GM12878 (cell line): ENCODE results near the gene RGSL1. TPM values are rescaled to one million over a fixed set of nuclear protein-coding genes. Genes with fewer than 3 reads are reported as not detected.

Experiments
- ATF3 ChIP-seq: IDR thresholded peaks from 2 replicates; pipeline ENCODE4 v1.6.1; 2011; ENCODE audit warnings: low read depth, mild to moderate bottlenecking, low read length, moderate library complexity, borderline replicate concordance; ENCODE audit errors: extremely low read depth
- BCLAF1 ChIP-seq: fragments of 450-650 bp; IDR thresholded peaks from 2 replicates; pipeline ENCODE4 v1.6.1; 2017; ENCODE audit warnings: antibody characterized with exemption, mild to moderate bottlenecking, moderate library complexity
- BHLHE40 ChIP-seq, 2 experiments: fragments of 450-650 bp in 1 of 2; IDR thresholded peaks; 2 replicates each; pipeline ENCODE4 v1.6.1; 2011 to 2017; ENCODE audit warnings: low read depth in 2 of 2, borderline replicate concordance in 1 of 2, improper control_type of control experiment in 1 of 2, low read length in 1 of 2, mild to moderate bottlenecking in 1 of 2
- CEBPB ChIP-seq, 2 experiments: fragments of 150-350 bp in 1 of 2; IDR thresholded peaks; 2 replicates each; pipeline ENCODE4 v1.6.1; 2012 to 2014; ENCODE audit warnings: low read depth in 2 of 2, low read length in 2 of 2, borderline replicate concordance in 1 of 2, inconsistent platforms in 1 of 2
- CREB1 ChIP-seq: IDR thresholded peaks from 2 replicates; pipeline ENCODE4 v1.6.1; 2012; ENCODE audit warnings: low read depth, mild to moderate bottlenecking, inconsistent platforms
- E2F8 ChIP-seq: fragments of 450-650 bp; IDR thresholded peaks from 2 replicates; pipeline ENCODE4 v1.6.1; 2018; ENCODE audit warnings: mild to moderate bottlenecking, low read depth, moderate library complexity; ENCODE audit not compliant: partially characterized antibody
- EGR1 ChIP-seq, 2 experiments: IDR thresholded peaks; 1 replicate in 1 of 2; 2 replicates in 1 of 2; pipeline ENCODE4 v1.6.1; 2011 to 2012; ENCODE audit warnings: low read depth in 2 of 2, low read length in 2 of 2, borderline replicate concordance in 1 of 2, mild to moderate bottlenecking in 1 of 2, moderate library complexity in 1 of 2
- JUNB ChIP-seq: IDR thresholded peaks from 2 replicates; pipeline ENCODE4 v1.6.1; 2016; ENCODE audit warnings: antibody characterized with exemption, mild to moderate bottlenecking
- KAT2A ChIP-seq: conservative IDR thresholded peaks from 2 replicates; pipeline ENCODE4 v1.6.1; 2011; ENCODE audit warnings: low read depth, low read length; ENCODE audit not compliant: control insufficient read depth
- MAX ChIP-seq: IDR thresholded peaks from 2 replicates; pipeline ENCODE4 v1.6.1; 2012; ENCODE audit warnings: low read depth, low read length, improper control_type of control experiment
- NKRF ChIP-seq: fragments of 450-650 bp; conservative IDR thresholded peaks from 2 replicates; pipeline ENCODE4 v1.6.1; 2017; ENCODE audit warnings: mild to moderate bottlenecking, moderate library complexity
- RUNX3 ChIP-seq: IDR thresholded peaks from 2 replicates; pipeline ENCODE4 v1.6.1; 2012; ENCODE audit warnings: low read length, inconsistent platforms
- SIN3A ChIP-seq: IDR thresholded peaks from 2 replicates; pipeline ENCODE4 v1.6.1; 2012; ENCODE audit warnings: low read depth, low read length, improper control_type of control experiment
- SMAD1 ChIP-seq: fragments of 450-650 bp; IDR thresholded peaks from 2 replicates; pipeline ENCODE4 v1.6.1; 2018; ENCODE audit warnings: mild to moderate bottlenecking, low read depth; ENCODE audit not compliant: partially characterized antibody
- TAF1 ChIP-seq: IDR thresholded peaks from 2 replicates; pipeline ENCODE4 v1.6.1; 2011; ENCODE audit warnings: mild to moderate bottlenecking, low read depth, low read length, borderline replicate concordance
- TCF7 ChIP-seq: IDR thresholded peaks from 2 replicates; pipeline ENCODE4 v1.6.1; 2014; ENCODE audit warnings: antibody characterized with exemption, borderline replicate concordance
- ZBTB33 ChIP-seq: fragments of 450-650 bp; IDR thresholded peaks from 2 replicates; pipeline ENCODE4 v1.6.1; 2017; ENCODE audit warnings: mild to moderate bottlenecking
- ZZZ3 ChIP-seq: IDR thresholded peaks from 2 replicates; pipeline ENCODE4 v1.6.1; 2011; ENCODE audit warnings: low read depth; ENCODE audit not compliant: control insufficient read depth, insufficient read length
- polyA plus RNA-seq, 11 experiments: library from polyadenylated mRNA; depleted of rRNA in 4 of 11; unstranded in 6 of 11; stranded (reverse) in 5 of 11; fragments of >200 nt; fragmentation: Nextera tagmentation in 4 of 11; fragmentation: Illumina TruSeq in 1 of 11; extraction: Ambion mirVana in 4 of 11; extraction: Trizol in 1 of 11; gene quantifications; 1 replicate in 1 of 11; 2 replicates in 10 of 11; pipeline versions ENCODE4 v1.2.1 to v1.2.3, GENCODE V29; 2011 to 2016; ENCODE audit warnings: inconsistent platforms in 2 of 11, missing spikeins in 2 of 11, low read depth in 1 of 11
- total RNA-seq, 4 experiments: library from RNA; depleted of rRNA in 3 of 4; stranded (reverse); fragments of >200 nt in 3 of 4; fragmentation: Illumina TruSeq in 1 of 4; extraction: Trizol in 1 of 4; gene quantifications; 2 replicates each; pipeline versions ENCODE4 v1.2.1 to v1.2.3, GENCODE V29; 2013 to 2021

The RGSL1 gene
- total and polyA plus RNA-seq, 10 of the 15 experiments (the other 5 are each of a cell fraction or from before 2014, with no cell fraction given), result 0.05 to 0.28 (median 0.27) TPM; not detected in 5

GRCh38 chr1:182430263-182431068, 19.5 kb upstream of the RGSL1 start (continued):
- TF ChIP-seq ZZZ3 (no peak), ZBTB33 (no peak), KAT2A (no peak), BCLAF1 (no peak), CREB1 (no peak), SIN3A (no peak), JUNB (peak; percentile 70), SMAD1 (no peak), CEBPB (IDR thresholded peaks at IDR 0.05; ENCODE audit: borderline replicate concordance in 1 of 2, low read depth in 2 of 2, low read length in 2 of 2) (no peak), MAX (no peak), TAF1 (no peak), BHLHE40 (IDR thresholded peaks at IDR 0.05; ENCODE audit: borderline replicate concordance in 1 of 2, low read depth in 2 of 2, low read length in 1 of 2) (0 out of 4 replicates have a peak, but pooled peaks of 1 of the 2 experiments have one; percentile 13), TCF7 (no peak), RUNX3 (peak; percentile 98), EGR1 (IDR thresholded peaks at IDR 0.05; ENCODE audit: borderline replicate concordance in 1 of 2, low read depth in 2 of 2, low read length in 2 of 2) (no peak), NKRF (no peak), ATF3 (no peak), E2F8 (no peak)
